HFF-Myc (cell line): ENCODE data around the gene CA10.

Experiments used
- DNase-seq: peaks from one replicate; pipeline ENCODE4 v3.0.0-alpha.2; 2011; ENCODE audit warnings: low read depth; ENCODE audit errors: extremely low read depth
- H3K4me3 ChIP-seq: replicated peaks from 2 replicates; pipeline ENCODE4 v1.5.1; 2011; ENCODE audit warnings: low read depth, mild to moderate bottlenecking, control low read depth, low read length
- CTCF ChIP-seq: IDR thresholded peaks from 2 replicates; pipeline ENCODE4 v1.5.1; 2012; ENCODE audit warnings: mild to moderate bottlenecking, low read depth, low read length, control low read depth; ENCODE audit errors: missing control alignments

The CA10 gene

GRCh38 chr17:51733166-51733565, 425.3 kb downstream of the CA10 start:
- TF ChIP-seq CTCF: no peak
- no peak for DNase-seq
- no peak overlapping the region for H3K4me3 ChIP-seq

- no peak for TF ChIP-seq CTCF
- DNase-seq: no peak
- no peak overlapping the region for H3K4me3 ChIP-seq
Measured at GRCh38 chr17:51731941-51732722, 426.4 kb downstream of the CA10 start.

GRCh38 chr17:51730303-51731050, 428.0 kb downstream of the CA10 start:
- H3K4me3 ChIP-seq: no peak overlapping the region
- no peak for DNase-seq
- TF ChIP-seq CTCF: no peak

- DNase-seq: no peak
- no peak overlapping the region for H3K4me3 ChIP-seq
- no peak for TF ChIP-seq CTCF
Measured at GRCh38 chr17:51725185-51725584, 433.3 kb downstream of the CA10 start.

GRCh38 chr17:51724043-51724580, 434.4 kb downstream of the CA10 start:
- TF ChIP-seq CTCF: no peak
- no peak for DNase-seq
- H3K4me3 ChIP-seq: no peak overlapping the region

GRCh38 chr17:51722994-51723393, 435.5 kb downstream of the CA10 start:
- no peak for TF ChIP-seq CTCF
- no peak for DNase-seq
- no peak overlapping the region for H3K4me3 ChIP-seq
